ENCODE results near the gene ABCB4. TPM values are rescaled to one million over a fixed set of nuclear protein-coding genes. Genes with fewer than 3 reads are reported as not detected.

ABCB4 gene
- total RNA-seq, 2 experiments from 2014 or later: 1.2 TPM; not detected in 1

DNA sequence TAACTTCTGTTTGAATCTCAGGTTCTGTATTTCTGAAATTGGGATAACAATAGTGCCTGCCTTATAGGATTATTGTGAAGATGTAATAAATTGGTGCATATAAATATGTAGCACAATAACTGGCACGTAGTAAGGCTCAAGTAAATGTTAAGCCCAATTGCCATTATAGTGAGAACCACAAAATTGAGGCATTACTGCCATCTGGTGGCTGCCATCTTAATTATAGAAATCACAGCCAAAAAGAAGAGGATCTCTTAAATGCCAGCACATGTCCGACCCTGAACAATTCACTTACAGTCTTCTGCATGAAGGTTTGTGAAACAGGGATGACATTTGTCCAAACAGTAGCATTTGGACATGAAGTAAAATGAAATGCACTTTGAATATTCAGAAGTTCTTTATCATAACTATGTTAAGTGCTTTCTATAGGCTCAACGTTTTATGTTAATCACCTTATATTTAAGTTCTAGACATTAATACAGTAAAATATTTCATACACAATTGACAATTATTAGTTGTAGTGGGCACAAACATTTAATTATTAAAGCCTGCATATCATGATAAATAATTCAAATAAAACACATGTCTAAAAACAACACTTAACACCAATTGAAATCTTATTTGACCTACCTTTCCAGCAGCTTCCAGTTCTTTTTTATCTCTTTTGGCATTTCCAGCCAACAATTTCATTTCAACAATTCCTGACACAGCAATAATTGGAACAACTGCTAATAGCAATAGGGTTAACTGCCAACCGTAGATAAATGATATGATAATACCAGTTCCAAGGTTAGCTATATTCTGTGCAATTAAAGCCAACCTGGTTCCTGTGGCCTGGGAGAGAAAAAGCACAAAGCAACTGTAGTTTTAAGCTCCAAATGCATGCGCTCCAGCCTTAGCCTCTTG lies 58.5 kb downstream of the ABCB4 start:
- Histone ChIP-seq H3K4me2 (ENCODE audit: low read length) (no peak overlapping the region), H3K27ac (ENCODE audit: low read depth, low read length, poor library complexity, severe bottlenecking) (no peak overlapping the region), H3K4me1 (ENCODE audit: insufficient read depth, low read length, poor library complexity, severe bottlenecking) (no peaks in the 10 kb centered on the region), H3K36me3 (ENCODE audit: insufficient read depth, low read length) (no peaks in the 10 kb centered on the region), H3K9me2 (ENCODE audit: insufficient read depth, low read length) (no peaks in the 10 kb centered on the region), H2AFZ (ENCODE audit: low read length) (no peak overlapping the region), H4K20me1 (ENCODE audit: insufficient read depth, low read length) (no peaks in the 10 kb centered on the region), H3K9me3 (ENCODE audit: low read length) (no peaks in the 10 kb centered on the region), H3K79me2 (ENCODE audit: insufficient read depth, low read depth, low read length) (no peaks in the 10 kb centered on the region), H3K4me3 (ENCODE audit: low read depth, low read length, poor library complexity, severe bottlenecking) (no peak overlapping the region)
- CTCF ChIA-PET (ENCODE audit: unreplicated experiment): interaction anchor here (1.0 to 1.2 kb wide), 4 partner anchors 8 to 109 kb away, joined by 3 to 4 read pairs (median 3); no protein-coding TSS in a partner anchor
- POLR2A ChIA-PET: interaction anchor here (0.7 to 1.5 kb wide), 4 partner anchors 11 to 295 kb away, joined by 3 read pairs; no protein-coding TSS in a partner anchor
- TF ChIP-seq EZH2phosphoT487 (IDR thresholded peaks at IDR 0.05; ENCODE audit: borderline replicate concordance, low read depth, low read length): no peak
- TF ChIP-seq CTCF (conservative IDR thresholded peaks at IDR 0.05; ENCODE audit: low read length): peak; percentile 90
- no TSS peak for BruUV-seq (replicated peaks)
- intact Hi-C loops (cut with micrococcal nuclease; ENCODE audit: unreplicated experiment): loop anchor here (1.0 to 5.0 kb wide), 2 partner anchors 105 to 500 kb away; no protein-coding TSS in a partner anchor
- peak; percentile 75 for DNase-seq (ENCODE audit: low spot score)

DNA sequence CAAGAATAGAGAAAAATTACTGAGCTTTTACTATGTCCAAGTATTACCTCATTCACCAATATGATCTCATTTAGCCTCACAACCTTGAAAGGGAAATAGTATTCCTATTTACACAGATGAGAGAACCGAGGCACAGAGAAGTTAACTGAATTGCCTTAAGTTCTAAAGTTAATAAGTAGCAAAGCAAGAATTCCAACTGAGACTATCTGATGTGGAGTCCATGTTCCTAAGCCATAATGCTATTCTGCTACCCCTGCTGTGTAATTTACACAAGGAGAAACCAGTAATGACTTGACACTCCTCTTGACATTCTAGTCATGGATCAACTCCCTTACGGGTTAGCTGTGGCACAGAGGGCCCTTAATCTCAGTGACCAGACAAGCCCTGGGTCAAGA lies 60.7 kb downstream of the ABCB4 start:
- Histone ChIP-seq H3K9me3 (ENCODE audit: low read length) (no peaks in the 10 kb centered on the region), H2AFZ (ENCODE audit: low read length) (no peak overlapping the region), H3K4me2 (ENCODE audit: low read length) (no peak overlapping the region), H3K4me1 (ENCODE audit: insufficient read depth, low read length, poor library complexity, severe bottlenecking) (no peaks in the 10 kb centered on the region), H3K4me3 (ENCODE audit: low read depth, low read length, poor library complexity, severe bottlenecking) (no peak overlapping the region), H3K36me3 (ENCODE audit: insufficient read depth, low read length) (no peaks in the 10 kb centered on the region), H3K27ac (ENCODE audit: low read depth, low read length, poor library complexity, severe bottlenecking) (no peak overlapping the region), H4K20me1 (ENCODE audit: insufficient read depth, low read length) (no peaks in the 10 kb centered on the region), H3K79me2 (ENCODE audit: insufficient read depth, low read depth, low read length) (no peaks in the 10 kb centered on the region), H3K9me2 (ENCODE audit: insufficient read depth, low read length) (no peaks in the 10 kb centered on the region)
- no TSS peak for BruUV-seq (replicated peaks)
- CTCF ChIA-PET (ENCODE audit: unreplicated experiment): no interaction called here
- POLR2A ChIA-PET: interaction anchor here (0.5 to 1.5 kb wide), 5 partner anchors 11 to 423 kb away, joined by 3 to 7 read pairs (median 4); no protein-coding TSS in a partner anchor
- no peak for TF ChIP-seq EZH2phosphoT487 (IDR thresholded peaks at IDR 0.05; ENCODE audit: borderline replicate concordance, low read depth, low read length)
- DNase-seq (ENCODE audit: low spot score): no peak
- intact Hi-C loops (cut with micrococcal nuclease; ENCODE audit: unreplicated experiment): loop anchor here (5.0 kb wide), 1 partner anchor 497 kb away; no protein-coding TSS in a partner anchor

- H4K20me1 ChIP-seq (ENCODE audit: insufficient read depth, low read length): no peaks in the 10 kb centered on the region
- no peaks in the 10 kb centered on the region for H3K79me2 ChIP-seq (ENCODE audit: insufficient read depth, low read depth, low read length)
- TF ChIP-seq CTCF (conservative IDR thresholded peaks at IDR 0.05; ENCODE audit: low read length) (no peak), EZH2phosphoT487 (IDR thresholded peaks at IDR 0.05; ENCODE audit: borderline replicate concordance, low read depth, low read length) (no peak)
- no peaks in the 10 kb centered on the region for H3K9me3 ChIP-seq (ENCODE audit: low read length)
- no peaks in the 10 kb centered on the region for H3K36me3 ChIP-seq (ENCODE audit: insufficient read depth, low read length)
- H3K4me3 ChIP-seq (ENCODE audit: low read depth, low read length, poor library complexity, severe bottlenecking): no peak overlapping the region
- no peaks in the 10 kb centered on the region for H3K9me2 ChIP-seq (ENCODE audit: insufficient read depth, low read length)
- intact Hi-C loops (cut with micrococcal nuclease; ENCODE audit: unreplicated experiment): no loop called here
- no peak overlapping the region for H3K4me2 ChIP-seq (ENCODE audit: low read length)
- ChIA-PET POLR2A (interaction anchor here (0.6 to 1.5 kb wide), 5 partner anchors 10 to 333 kb away, joined by 3 to 7 read pairs (median 4); no protein-coding TSS in a partner anchor), CTCF (ENCODE audit: unreplicated experiment) (no interaction called here)
- no peaks in the 10 kb centered on the region for H3K4me1 ChIP-seq (ENCODE audit: insufficient read depth, low read length, poor library complexity, severe bottlenecking)
- H2AFZ ChIP-seq (ENCODE audit: low read length): no peak overlapping the region
- H3K27ac ChIP-seq (ENCODE audit: low read depth, low read length, poor library complexity, severe bottlenecking): no peak overlapping the region
- no TSS peak for BruUV-seq (replicated peaks)
- no peak for DNase-seq (ENCODE audit: low spot score)
Measured at GRCh38 chr7:87413951-87414793, 61.3 kb downstream of the ABCB4 start.
